ENCODE results near the gene WIZ.
A peak's percentile ranks its signal among the peaks of the same experiment; 100 is the strongest.

WIZ gene

DNA sequence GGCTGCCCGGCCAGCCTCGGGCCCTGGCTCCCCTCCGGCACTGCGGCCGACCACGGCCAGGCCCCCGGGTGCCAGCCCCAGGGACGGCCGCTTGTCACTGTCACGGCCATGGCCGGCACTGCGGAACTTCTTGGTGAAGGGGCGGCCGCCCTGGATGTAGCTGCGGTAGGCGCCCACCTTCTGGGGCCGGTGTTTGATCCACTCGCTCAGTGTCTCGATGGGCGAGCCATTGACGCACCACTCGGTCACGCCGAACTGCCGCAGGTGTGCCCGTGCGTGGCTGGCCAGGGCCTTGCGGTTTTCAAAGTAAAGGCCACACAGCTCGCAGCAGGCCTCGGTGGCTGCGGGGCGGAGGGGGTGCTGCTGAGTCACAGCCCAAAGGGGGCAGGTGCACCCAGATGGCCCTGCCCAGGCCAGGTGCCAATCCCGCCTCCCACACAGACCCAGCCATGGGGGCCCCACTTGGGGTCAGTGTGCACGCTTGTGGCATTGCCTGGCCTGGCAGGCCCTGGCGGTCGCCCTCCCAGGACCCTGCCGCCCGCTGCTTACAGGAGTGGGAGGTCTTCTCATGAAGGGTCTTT lies 25.0 kb downstream of the WIZ start:
- TF ChIP-seq, protein P1, sequence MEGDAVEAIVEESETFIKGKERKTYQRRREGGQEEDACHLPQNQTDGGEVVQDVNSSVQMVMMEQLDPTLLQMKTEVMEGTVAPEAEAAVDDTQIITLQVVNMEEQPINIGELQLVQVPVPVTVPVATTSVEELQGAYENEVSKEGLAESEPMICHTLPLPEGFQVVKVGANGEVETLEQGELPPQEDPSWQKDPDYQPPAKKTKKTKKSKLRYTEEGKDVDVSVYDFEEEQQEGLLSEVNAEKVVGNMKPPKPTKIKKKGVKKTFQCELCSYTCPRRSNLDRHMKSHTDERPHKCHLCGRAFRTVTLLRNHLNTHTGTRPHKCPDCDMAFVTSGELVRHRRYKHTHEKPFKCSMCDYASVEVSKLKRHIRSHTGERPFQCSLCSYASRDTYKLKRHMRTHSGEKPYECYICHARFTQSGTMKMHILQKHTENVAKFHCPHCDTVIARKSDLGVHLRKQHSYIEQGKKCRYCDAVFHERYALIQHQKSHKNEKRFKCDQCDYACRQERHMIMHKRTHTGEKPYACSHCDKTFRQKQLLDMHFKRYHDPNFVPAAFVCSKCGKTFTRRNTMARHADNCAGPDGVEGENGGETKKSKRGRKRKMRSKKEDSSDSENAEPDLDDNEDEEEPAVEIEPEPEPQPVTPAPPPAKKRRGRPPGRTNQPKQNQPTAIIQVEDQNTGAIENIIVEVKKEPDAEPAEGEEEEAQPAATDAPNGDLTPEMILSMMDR (IDR thresholded peaks at IDR 0.05; ENCODE audit: control insufficient read depth, extremely low read depth, insufficient read depth) = no peak
- no peak overlapping the region for H3K4me3 ChIP-seq (ENCODE audit: low read depth, low read length)
- DNase-seq (ENCODE audit: low read depth) = no peak

- no peak for DNase-seq (ENCODE audit: low read depth)
- TF ChIP-seq, protein P1 (IDR thresholded peaks at IDR 0.05; ENCODE audit: control insufficient read depth, extremely low read depth, insufficient read depth) = no peak
- no peak overlapping the region for H3K4me3 ChIP-seq (ENCODE audit: low read depth, low read length)
Observed at GRCh38 chr19:15424121-15424520, 25.6 kb downstream of the WIZ start.

- no peak for DNase-seq (ENCODE audit: low read depth)
- no peak overlapping the region for H3K4me3 ChIP-seq (ENCODE audit: low read depth, low read length)
- TF ChIP-seq, protein P1 (IDR thresholded peaks at IDR 0.05; ENCODE audit: control insufficient read depth, extremely low read depth, insufficient read depth) = no peak
Observed at GRCh38 chr19:15423130-15423529, 26.6 kb downstream of the WIZ start.

GRCh38 chr19:15422296-15423075 lies 27.3 kb downstream of the WIZ start:
- no peak for DNase-seq (ENCODE audit: low read depth)
- TF ChIP-seq, protein P1 (IDR thresholded peaks at IDR 0.05; ENCODE audit: control insufficient read depth, extremely low read depth, insufficient read depth) = no peak
- peak overlapping the region; percentile 3; the same call in 1 of the 2 replicates for H3K4me3 ChIP-seq (ENCODE audit: low read depth, low read length)

DNA sequence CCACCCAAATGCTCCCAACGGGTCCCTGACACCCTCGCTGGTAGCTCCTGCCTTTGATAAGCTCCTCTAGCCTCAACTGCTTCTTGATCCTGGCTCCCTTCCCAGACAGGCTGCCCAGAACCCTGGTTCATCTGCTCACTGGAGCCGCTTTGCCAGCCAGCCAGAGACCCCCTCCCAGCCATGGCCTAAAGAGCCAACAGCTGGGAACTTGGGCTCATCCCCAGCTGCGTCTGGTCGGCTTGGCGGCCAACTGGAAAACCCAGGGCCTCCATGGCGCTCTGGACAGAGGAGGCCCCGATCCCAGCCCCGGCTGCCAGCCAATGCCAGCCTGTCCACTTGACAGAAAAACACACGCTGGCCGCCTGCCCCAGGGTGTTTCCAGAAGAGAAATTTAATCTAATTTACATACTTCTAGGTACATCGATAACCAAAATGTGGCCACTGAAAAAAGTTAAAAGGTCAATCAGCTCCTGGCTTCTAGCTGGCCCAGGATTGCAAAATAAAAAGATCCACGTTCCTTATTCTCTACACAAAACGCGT lies 28.0 kb downstream of the WIZ start:
- H3K4me3 ChIP-seq (ENCODE audit: low read depth, low read length) = peak overlapping the region; percentile 7
- DNase-seq (ENCODE audit: low read depth) = no peak
- TF ChIP-seq, protein P1 (IDR thresholded peaks at IDR 0.05; ENCODE audit: control insufficient read depth, extremely low read depth, insufficient read depth) = no peak

DNA sequence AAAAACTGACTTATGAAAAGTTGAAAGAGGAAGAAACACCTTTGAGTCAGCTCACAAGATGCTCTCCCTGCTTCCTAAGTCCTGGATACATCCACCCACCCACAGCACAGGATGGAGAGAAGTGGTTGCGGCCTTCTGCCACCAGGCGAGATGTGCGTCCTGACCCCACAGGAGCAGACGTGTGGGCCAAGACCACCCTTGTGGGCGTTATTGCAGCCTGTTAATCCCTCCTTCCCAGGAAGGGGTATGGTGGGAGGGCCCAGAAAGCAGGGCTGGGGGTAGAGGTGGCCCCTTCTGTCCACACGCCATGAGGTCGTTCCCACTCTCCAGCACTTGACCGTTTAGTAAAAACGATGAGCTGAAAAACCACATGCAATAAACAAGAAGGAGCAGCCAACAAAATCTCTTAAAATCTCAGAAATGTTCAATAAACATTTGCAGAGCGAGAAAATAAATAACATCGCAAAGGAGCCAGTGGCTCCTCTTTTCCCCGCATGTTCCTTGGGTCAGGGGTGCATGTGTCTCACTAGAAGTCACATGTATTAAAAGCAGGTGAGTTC lies 28.5 kb downstream of the WIZ start:
- H3K4me3 ChIP-seq (ENCODE audit: low read depth, low read length) = peak overlapping the region; percentile 7; the same call in 1 of the 2 replicates
- no peak for DNase-seq (ENCODE audit: low read depth)
- TF ChIP-seq, protein P1 (IDR thresholded peaks at IDR 0.05; ENCODE audit: control insufficient read depth, extremely low read depth, insufficient read depth) = no peak

Measured in LNCaP clone FGC (cell line).